GM12891 (cell line): ENCODE results near the gene SND1.

Experiments
- DNase-seq: peaks from one replicate; pipeline ENCODE4 v3.0.0; 2011; ENCODE audit warnings: low spot score; ENCODE audit not compliant: insufficient read length
- FAIRE-seq: peaks from 2 replicates; lab custom pipeline; 2011; peaks lifted over from hg19 to GRCh38; lab: Jason Lieb, UNC
- PAX5 ChIP-seq: IDR thresholded peaks from 2 replicates; pipeline ENCODE4 v1.6.1; 2011; ENCODE audit warnings: low read length, moderate library complexity, mild to moderate bottlenecking; ENCODE audit not compliant: insufficient read depth, severe bottlenecking
- POLR2A ChIP-seq: IDR thresholded peaks from 2 replicates; pipeline ENCODE4 v1.6.1; 2011; ENCODE audit warnings: low read depth, low read length, control low read depth
- POLR2AphosphoS5 ChIP-seq: IDR thresholded peaks from 2 replicates; pipeline ENCODE4 v1.6.1; 2011; ENCODE audit warnings: low read depth, low read length, control low read depth
- POU2F2 ChIP-seq: IDR thresholded peaks from 2 replicates; pipeline ENCODE4 v1.6.1; 2011; ENCODE audit warnings: low read depth, mild to moderate bottlenecking, control low read depth, low read length, moderate library complexity
- SPI1 ChIP-seq: IDR thresholded peaks from 2 replicates; pipeline ENCODE4 v1.6.1; 2011; ENCODE audit warnings: low read depth, low read length, control low read depth
- TAF1 ChIP-seq: IDR thresholded peaks from 2 replicates; pipeline ENCODE4 v1.6.1; 2011; ENCODE audit warnings: low read depth, low read length, control low read depth

Gene SND1

DNA sequence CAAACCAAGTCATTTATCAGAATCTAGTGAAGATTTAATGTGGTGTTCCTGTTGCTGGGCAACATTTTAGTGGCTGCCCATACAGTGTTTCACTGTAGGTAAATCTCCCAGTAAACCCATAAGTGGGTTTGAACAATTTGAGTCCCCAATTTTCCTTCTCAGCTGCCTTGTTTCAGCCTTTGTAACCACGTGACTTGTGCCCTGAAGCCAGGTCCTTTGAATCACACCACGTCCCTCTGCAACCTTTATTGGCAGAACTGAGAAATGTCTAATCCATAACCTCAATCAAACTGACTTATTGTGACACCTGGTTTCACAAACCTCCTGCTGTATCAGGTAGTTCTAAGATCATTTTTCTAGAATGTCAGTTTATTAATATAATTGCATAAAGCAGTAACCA lies 30.1 kb downstream of the SND1 start:
- FAIRE-seq: peak; percentile 38
- TF ChIP-seq PAX5: no peak
- TF ChIP-seq SPI1: no peak
- no peak for TF ChIP-seq POU2F2
- no peak for TF ChIP-seq TAF1
- no peak for TF ChIP-seq POLR2AphosphoS5
- no peak for TF ChIP-seq POLR2A
- no peak for DNase-seq

DNA sequence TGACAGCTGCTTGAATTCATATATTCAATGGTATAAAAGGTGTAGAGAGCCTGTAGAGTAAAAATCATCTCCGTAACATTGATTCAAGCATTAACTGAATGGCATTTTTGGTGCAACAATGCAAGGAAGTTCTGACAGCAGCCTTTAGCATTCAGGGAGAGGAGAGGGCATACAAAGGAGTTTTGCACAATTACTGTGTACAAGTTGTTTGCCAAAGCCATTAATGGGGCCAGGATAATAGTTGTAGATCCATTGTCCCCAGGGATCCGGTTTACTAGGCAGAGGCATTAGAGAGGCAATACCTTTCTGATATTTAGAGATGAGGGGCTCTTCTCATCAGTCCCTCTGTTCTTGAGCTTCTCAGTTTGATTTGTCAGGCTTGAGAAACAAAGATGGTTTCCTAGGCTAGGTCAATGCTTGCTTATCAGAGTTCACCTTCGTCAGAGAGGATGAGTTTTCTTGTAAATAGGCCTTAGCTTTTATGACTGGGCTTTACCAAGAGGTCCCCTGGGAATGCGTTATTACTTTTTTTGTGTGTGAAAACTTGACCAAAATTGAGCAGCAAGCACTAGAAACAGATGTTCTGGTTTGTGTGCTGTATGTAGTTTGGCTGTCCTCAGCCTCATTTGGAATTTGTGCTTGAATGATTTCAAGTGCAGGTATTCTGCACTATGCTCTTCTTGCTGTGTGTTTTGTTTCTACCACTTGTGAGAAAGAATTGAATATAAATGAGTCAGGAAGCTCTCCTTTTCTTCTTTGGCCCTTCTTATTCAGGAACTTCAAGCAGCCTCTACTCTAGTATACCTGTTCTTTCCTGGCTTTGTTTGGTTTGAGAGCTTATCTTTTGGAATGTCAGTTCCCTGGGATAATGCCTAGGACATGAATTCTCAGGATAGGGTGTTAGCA lies 32.0 kb downstream of the SND1 start:
- TF ChIP-seq PAX5 (no peak), TAF1 (no peak)
- no peak for DNase-seq
- FAIRE-seq: peak; percentile 5

DNA sequence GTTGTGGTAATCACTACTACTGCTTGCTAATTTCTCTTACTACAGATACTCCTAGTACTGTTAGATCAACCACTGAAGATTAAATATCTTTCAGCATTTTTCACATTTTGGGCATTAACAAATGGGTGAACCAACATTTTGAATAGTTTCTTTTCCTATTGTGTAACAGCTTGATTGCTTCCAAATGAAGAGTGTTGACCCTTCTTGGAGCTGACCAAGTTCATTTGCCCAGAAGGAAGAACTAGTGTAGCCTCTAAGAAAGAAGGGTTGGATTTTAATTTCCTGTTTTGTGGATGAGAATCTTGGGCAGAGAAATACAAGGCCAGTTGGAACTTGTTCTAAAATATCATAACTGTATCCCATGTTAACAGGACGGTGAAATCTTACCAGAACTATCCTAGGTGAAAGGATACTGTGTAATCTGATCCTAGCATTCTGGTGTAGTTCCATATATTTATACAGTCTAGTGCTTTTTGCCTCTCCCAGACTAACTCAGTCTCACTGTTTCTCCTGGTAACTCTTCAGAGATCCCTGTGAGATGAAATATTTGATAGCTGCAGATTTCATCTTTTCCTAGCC lies 37.3 kb downstream of the SND1 start:
- no peak for FAIRE-seq
- no peak for DNase-seq
- TF ChIP-seq TAF1: no peak
- no peak for TF ChIP-seq PAX5
- TF ChIP-seq POLR2A: no peak
- no peak for TF ChIP-seq SPI1
- TF ChIP-seq POLR2AphosphoS5: no peak
- no peak for TF ChIP-seq POU2F2

DNA sequence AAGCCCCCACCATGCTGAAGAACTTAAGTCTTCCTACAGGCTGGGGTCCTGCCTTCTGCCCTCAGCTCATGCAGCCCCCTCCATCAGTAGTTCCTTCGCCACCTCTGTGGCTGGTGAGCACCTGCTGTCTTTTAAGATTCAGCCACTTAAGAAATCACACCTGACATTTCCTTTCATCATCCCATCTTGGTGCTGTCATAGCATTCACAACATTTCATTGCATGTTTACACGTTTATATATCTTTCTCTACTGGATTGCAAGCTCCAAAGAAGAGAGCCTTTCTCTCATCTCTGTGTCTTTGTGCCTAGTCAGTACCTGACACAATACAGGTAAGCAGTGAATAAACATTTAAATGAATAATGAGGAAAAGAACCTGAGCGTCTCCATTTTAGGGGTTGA lies 38.3 kb downstream of the SND1 start:
- TF ChIP-seq PAX5: no peak
- no peak for TF ChIP-seq POLR2AphosphoS5
- no peak for TF ChIP-seq POU2F2
- no peak for TF ChIP-seq TAF1
- no peak for TF ChIP-seq POLR2A
- TF ChIP-seq SPI1: no peak
- DNase-seq: no peak
- FAIRE-seq: no peak

DNA sequence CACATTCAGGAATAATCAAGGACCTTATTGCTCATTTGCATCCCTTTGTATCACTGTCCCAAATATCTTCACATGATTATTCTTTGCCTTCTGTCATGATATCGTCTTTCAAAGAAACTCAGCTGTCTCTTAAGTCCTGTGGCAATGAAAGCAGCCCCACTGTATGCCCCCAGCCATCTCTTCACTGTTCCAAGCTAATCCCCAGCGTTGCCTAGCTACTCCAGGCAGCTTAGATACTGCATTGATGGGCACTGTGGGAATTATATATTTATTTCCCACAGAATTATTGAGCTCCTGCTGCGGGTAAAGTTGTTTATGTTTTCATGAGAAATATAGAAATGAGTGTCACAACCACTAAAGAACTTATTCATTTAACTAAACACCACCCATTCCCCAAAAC lies 38.8 kb downstream of the SND1 start:
- FAIRE-seq (no peak), DNase-seq (no peak)
- TF ChIP-seq PAX5 (no peak), SPI1 (no peak), TAF1 (no peak), POLR2A (no peak), POLR2AphosphoS5 (no peak), POU2F2 (no peak)

DNA sequence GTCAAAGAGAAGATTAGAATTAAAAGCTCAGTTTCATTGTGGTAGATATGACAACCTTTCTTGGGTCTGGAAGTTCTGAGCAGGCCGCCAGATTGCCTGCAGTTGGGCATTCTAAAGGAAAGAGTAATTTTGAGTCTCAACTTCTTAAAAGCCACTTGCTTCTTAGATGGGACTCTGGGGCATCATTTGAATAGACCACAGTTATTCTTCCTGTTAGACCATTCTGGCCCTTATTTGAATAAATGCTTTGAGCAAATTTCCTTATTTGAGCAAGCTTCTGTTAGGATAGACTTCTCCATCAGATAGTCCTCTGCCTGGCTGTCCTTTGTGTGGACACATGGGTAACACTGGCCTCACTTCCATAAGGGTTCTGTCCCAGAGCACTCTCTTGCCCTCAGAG lies 40.2 kb downstream of the SND1 start:
- DNase-seq (no peak), FAIRE-seq (no peak)
- TF ChIP-seq POLR2A (no peak), POU2F2 (no peak), POLR2AphosphoS5 (no peak), SPI1 (no peak), TAF1 (no peak), PAX5 (no peak)

DNA sequence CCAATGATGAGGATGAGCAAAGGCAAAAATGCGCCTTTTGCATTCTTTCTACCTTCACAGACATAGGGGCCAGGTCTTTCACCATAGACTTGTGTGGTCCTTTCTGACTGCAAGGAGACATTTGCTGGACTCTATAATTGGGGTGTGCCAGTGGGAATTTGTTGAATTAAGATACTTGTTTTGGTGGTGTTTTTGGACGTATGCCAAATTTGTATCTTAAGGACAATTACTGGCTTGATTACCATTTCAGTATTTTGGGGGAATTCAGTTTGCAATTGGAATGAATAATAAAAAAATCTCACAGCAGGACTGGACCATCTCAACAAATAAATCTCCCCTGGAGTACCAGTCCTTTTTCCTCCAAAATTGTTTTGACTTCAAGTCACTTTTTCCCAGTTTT lies 47.9 kb downstream of the SND1 start:
- FAIRE-seq (no peak), DNase-seq (no peak)
- TF ChIP-seq POU2F2 (no peak), TAF1 (no peak), SPI1 (no peak), PAX5 (no peak), POLR2A (no peak), POLR2AphosphoS5 (no peak)

DNA sequence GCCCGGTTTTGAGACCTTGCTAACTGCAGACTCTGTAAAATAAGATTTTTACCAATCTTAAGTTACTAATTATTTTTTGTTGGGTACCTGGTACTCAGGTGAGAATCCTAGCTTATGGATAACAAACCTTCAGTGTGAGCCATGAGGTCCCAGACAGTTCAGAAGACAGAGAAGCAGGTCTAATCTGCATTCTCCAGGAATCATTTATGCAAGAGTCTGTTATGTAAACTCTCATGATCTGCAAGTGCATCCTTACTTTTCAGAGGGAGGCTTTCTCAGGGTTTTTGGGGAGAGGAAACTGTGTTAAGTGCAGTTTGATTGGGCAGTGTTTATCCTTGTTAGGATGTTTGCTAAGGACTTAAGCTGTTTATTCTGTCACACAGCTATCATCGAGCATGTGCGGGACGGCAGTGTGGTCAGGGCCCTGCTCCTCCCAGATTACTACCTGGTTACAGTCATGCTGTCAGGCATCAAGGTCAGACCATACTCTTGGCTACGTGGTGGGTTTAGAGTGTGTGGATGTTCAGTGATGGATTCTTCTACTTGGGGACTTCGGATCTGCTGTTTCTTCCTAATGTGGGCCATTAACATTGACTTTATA lies 50.2 kb downstream of the SND1 start:
- FAIRE-seq (no peak), DNase-seq (no peak)
- TF ChIP-seq PAX5 (no peak), POLR2AphosphoS5 (no peak)

DNA sequence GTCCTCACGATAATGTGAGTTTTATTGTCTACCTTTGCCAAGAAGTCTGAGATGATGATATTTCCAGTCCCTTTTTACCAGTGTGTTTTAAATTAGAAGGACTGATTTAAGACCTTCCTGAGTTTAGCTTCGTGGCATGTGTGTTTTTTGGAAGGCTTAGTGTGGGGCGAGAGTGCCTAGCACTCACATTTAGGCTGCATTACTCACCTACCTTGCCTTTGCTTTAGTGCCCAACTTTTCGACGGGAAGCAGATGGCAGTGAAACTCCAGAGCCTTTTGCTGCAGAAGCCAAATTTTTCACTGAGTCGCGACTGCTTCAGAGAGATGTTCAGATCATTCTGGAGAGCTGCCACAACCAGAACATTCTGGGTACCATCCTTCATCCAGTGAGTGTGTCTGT lies 50.9 kb downstream of the SND1 start:
- no peak for DNase-seq
- no peak for TF ChIP-seq POLR2AphosphoS5

More for the DNA sequence above, 50.9 kb downstream of the SND1 start:
- no peak for FAIRE-seq
